Keratinocyte (primary cell): ENCODE results near the gene KCNMA1. TPM values are rescaled to one million over a fixed set of nuclear protein-coding genes. Genes with fewer than 3 reads are reported as not detected.

Source experiments
- DNase-seq: peaks from one replicate; pipeline ENCODE4 v3.0.0-alpha.2; 2011; ENCODE audit warnings: low read depth, missing footprints, low spot score
- FAIRE-seq: peaks from 2 replicates; lab custom pipeline; 2011; peaks lifted over from hg19 to GRCh38; lab: Jason Lieb, UNC
- H2AFZ ChIP-seq: 2 replicates; pipeline ENCODE4 v1.6.0; 2012; ENCODE audit warnings: low read length, control low read depth, inconsistent platforms; ENCODE audit not compliant: control insufficient read depth
- H3K27ac ChIP-seq: 2 replicates; pipeline ENCODE4 v1.5.1; 2011; ENCODE audit warnings: low read length; ENCODE audit not compliant: control insufficient read depth, insufficient read depth
- H3K27me3 ChIP-seq: 3 replicates; pipeline ENCODE4 v1.6.0; 2011; ENCODE audit warnings: low read length; ENCODE audit not compliant: control insufficient read depth, insufficient read depth; ENCODE audit errors: extremely low read depth
- H3K36me3 ChIP-seq, 2 experiments: 2 replicates in 1 of 2; 3 replicates in 1 of 2; pipeline ENCODE4 v1.5.1; 2011; ENCODE audit warnings: low read length in 2 of 2, mild to moderate bottlenecking in 1 of 2; ENCODE audit not compliant: control insufficient read depth in 2 of 2, insufficient read depth in 2 of 2; ENCODE audit errors: extremely low read depth in 1 of 2
- H3K4me1 ChIP-seq: 3 replicates; pipeline ENCODE4 v1.5.1; 2011; ENCODE audit warnings: low read length; ENCODE audit not compliant: control insufficient read depth, insufficient read depth; ENCODE audit errors: extremely low read depth
- H3K4me2 ChIP-seq: 3 replicates; pipeline ENCODE4 v1.6.0; 2011; ENCODE audit warnings: low read depth, low read length; ENCODE audit not compliant: control insufficient read depth, insufficient read depth; ENCODE audit errors: extremely low read depth
- H3K4me3 ChIP-seq, 3 experiments: fragments of 200-600 bp in 1 of 3; sonication (generic) in 1 of 3; 2 replicates in 2 of 3; 3 replicates in 1 of 3; pipeline ENCODE4 v1.5.1; 2011 to 2016; ENCODE audit warnings: low read length in 3 of 3, mild to moderate bottlenecking in 3 of 3, control low read depth in 2 of 3, inconsistent platforms in 1 of 3, low read depth in 1 of 3, mixed read lengths in 1 of 3, mixed run types in 1 of 3, moderate library complexity in 1 of 3; ENCODE audit not compliant: control insufficient read depth in 2 of 3, insufficient read depth in 2 of 3; ENCODE audit errors: extremely low read depth in 1 of 3
- H3K79me2 ChIP-seq: 2 replicates; pipeline ENCODE4 v1.6.0; 2012; ENCODE audit warnings: low read length; ENCODE audit not compliant: control insufficient read depth, insufficient read depth
- H3K9ac ChIP-seq: 3 replicates; pipeline ENCODE4 v1.6.0; 2011; ENCODE audit warnings: low read length; ENCODE audit not compliant: control insufficient read depth, insufficient read depth; ENCODE audit errors: extremely low read depth
- H3K9me1 ChIP-seq: 3 replicates; pipeline ENCODE4 v1.6.0; 2011; ENCODE audit warnings: low read length; ENCODE audit not compliant: control insufficient read depth, insufficient read depth; ENCODE audit errors: extremely low read depth
- H3K9me3 ChIP-seq: 2 replicates; pipeline ENCODE4 v1.5.1; 2012; ENCODE audit warnings: low read depth, low read length; ENCODE audit not compliant: control insufficient read depth
- H4K20me1 ChIP-seq: 3 replicates; pipeline ENCODE4 v1.6.0; 2011; ENCODE audit warnings: low read length; ENCODE audit not compliant: control insufficient read depth, insufficient read depth; ENCODE audit errors: extremely low read depth
- EZH2 ChIP-seq: IDR thresholded peaks from one replicate; pipeline ENCODE4 v1.6.1; 2012; ENCODE audit warnings: inconsistent platforms, mild to moderate bottlenecking, low read length, moderate library complexity
- dilution Hi-C: fragments of 300-500 bp; cut with MboI; formaldehyde crosslinking; loops from one replicate; pipeline ENCODE4 v1.7.0; 2020; ENCODE audit warnings: low sequenced_read_pairs; ENCODE audit not compliant: extremely low pct_ligation_motif_present
- polyA plus RNA-seq, 5 experiments: library from polyadenylated mRNA; depleted of rRNA in 3 of 5; stranded (reverse) in 3 of 5; stranded (forward) in 1 of 5; unstranded in 1 of 5; fragments of >200 nt; gene quantifications; 1 replicate in 1 of 5; 2 replicates in 3 of 5; 3 replicates in 1 of 5; pipeline versions ENCODE4 v1.2.1 to v1.2.3, GENCODE V29; 2011 to 2012; ENCODE audit warnings: missing spikeins in 2 of 5, low read depth in 1 of 5, low replicate concordance in 1 of 5
- TF ChIP-seq, protein P1 (sequence below), 3 experiments: IDR thresholded peaks in 1 of 3; conservative IDR thresholded peaks in 1 of 3; optimal IDR thresholded peaks in 1 of 3; 2 replicates in 2 of 3; 3 replicates in 1 of 3; pipeline versions ENCODE3 to v1.5.1; 2011; ENCODE audit warnings: low read length in 3 of 3, mild to moderate bottlenecking in 3 of 3, moderate library complexity in 2 of 3, control low read depth in 1 of 3, inconsistent platforms in 1 of 3; ENCODE audit not compliant: insufficient read depth in 2 of 3; ENCODE audit errors: extremely low read depth in 1 of 3

Gene KCNMA1
- polyA plus RNA-seq, 1 donor (not counting 4 experiments of a cell fraction or from before 2014, with no cell fraction given): 6.3 TPM

DNA sequence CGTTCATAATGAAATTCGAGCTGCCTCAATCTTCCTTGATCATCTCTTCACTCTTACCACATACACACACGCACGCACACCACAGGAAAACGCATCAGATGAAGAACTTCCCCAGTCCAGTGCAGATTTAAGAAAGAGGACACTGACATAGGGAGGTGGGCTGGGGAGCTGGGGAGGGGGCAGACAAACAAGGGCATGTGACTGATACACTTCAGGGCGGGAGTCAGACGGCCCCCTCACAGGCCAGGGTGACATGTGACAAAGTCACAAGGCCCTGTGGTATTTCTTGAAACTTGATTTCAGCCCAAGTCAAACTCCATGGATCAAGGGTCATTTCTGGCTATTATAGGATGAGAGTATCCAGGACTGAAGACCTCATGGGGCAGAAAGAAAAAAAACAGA lies 82.6 kb downstream of the KCNMA1 start:
- dilution Hi-C loops: no loop called here
- no peak overlapping the region for H3K27ac ChIP-seq

DNA sequence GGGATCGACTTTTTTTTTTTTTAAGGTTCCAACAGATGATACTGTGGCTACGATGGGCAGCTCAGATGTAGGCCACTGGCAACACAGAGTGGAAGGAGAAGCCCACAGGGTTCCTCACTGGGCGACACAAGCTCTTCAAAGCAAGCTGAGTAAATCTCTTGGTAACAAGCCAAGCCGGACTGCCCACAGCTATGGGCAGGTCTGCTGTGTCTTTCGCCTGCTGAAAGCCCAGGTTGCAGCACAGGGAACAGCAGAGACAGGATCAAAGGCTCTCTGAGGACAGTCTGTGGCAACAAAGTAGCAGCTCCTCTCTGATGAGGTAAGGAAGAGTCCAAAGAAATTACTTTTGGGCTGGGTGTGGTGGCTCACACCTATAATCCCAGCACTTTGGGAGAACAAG lies 83.6 kb downstream of the KCNMA1 start:
- Histone ChIP-seq H3K4me1 (no peaks in the 10 kb centered on the region), H3K9me3 (no peaks in the 10 kb centered on the region), H2AFZ (no peak overlapping the region), H3K36me3 (peaks cover 0 to 1% of the 10 kb centered on the region in 2 experiments), H3K9ac (no peak overlapping the region), H3K27me3 (no peaks in the 10 kb centered on the region), H3K4me3 (no peak overlapping the region), H3K9me1 (no peaks in the 10 kb centered on the region), H3K79me2 (no peaks in the 10 kb centered on the region), H4K20me1 (no peaks in the 10 kb centered on the region), H3K27ac (no peak overlapping the region), H3K4me2 (no peak overlapping the region)
- TF ChIP-seq, protein P1, sequence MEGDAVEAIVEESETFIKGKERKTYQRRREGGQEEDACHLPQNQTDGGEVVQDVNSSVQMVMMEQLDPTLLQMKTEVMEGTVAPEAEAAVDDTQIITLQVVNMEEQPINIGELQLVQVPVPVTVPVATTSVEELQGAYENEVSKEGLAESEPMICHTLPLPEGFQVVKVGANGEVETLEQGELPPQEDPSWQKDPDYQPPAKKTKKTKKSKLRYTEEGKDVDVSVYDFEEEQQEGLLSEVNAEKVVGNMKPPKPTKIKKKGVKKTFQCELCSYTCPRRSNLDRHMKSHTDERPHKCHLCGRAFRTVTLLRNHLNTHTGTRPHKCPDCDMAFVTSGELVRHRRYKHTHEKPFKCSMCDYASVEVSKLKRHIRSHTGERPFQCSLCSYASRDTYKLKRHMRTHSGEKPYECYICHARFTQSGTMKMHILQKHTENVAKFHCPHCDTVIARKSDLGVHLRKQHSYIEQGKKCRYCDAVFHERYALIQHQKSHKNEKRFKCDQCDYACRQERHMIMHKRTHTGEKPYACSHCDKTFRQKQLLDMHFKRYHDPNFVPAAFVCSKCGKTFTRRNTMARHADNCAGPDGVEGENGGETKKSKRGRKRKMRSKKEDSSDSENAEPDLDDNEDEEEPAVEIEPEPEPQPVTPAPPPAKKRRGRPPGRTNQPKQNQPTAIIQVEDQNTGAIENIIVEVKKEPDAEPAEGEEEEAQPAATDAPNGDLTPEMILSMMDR (optimal IDR thresholded peaks at IDR 0.05 in 1 of 3, IDR thresholded peaks at IDR 0.05 in 1 of 3, conservative IDR thresholded peaks at IDR 0.05 in 1 of 3; ENCODE audit: extremely low read depth in 1 of 3, insufficient read depth in 2 of 3, low read length in 3 of 3): no peak
- no peak for TF ChIP-seq EZH2
- dilution Hi-C loops: no loop called here
- no peak for FAIRE-seq
- DNase-seq: no peak

More for the DNA sequence above, 82.6 kb downstream of the KCNMA1 start:
- H4K20me1 ChIP-seq: no peaks in the 10 kb centered on the region
- H3K27me3 ChIP-seq: no peaks in the 10 kb centered on the region
- no peak overlapping the region for H3K4me2 ChIP-seq
- no peaks in the 10 kb centered on the region for H3K9me1 ChIP-seq
- no peak overlapping the region for H2AFZ ChIP-seq
- TF ChIP-seq EZH2: no peak
- TF ChIP-seq, protein P1 (optimal IDR thresholded peaks at IDR 0.05 in 1 of 3, IDR thresholded peaks at IDR 0.05 in 1 of 3, conservative IDR thresholded peaks at IDR 0.05 in 1 of 3; ENCODE audit: extremely low read depth in 1 of 3, insufficient read depth in 2 of 3, low read length in 3 of 3): no peak
- no peaks in the 10 kb centered on the region for H3K79me2 ChIP-seq
- H3K9ac ChIP-seq: no peak overlapping the region
- no peaks in the 10 kb centered on the region for H3K9me3 ChIP-seq
- FAIRE-seq: no peak
- H3K36me3 ChIP-seq: peaks cover 0 to under 1% of the 10 kb centered on the region in 2 experiments
- no peaks in the 10 kb centered on the region for H3K4me1 ChIP-seq
- H3K4me3 ChIP-seq: no peak overlapping the region
- DNase-seq: no peak
